ENCODE measurements around the gene CACHD1.
A peak's percentile ranks its signal among the peaks of the same experiment; 100 is the strongest.

CACHD1 gene

DNA sequence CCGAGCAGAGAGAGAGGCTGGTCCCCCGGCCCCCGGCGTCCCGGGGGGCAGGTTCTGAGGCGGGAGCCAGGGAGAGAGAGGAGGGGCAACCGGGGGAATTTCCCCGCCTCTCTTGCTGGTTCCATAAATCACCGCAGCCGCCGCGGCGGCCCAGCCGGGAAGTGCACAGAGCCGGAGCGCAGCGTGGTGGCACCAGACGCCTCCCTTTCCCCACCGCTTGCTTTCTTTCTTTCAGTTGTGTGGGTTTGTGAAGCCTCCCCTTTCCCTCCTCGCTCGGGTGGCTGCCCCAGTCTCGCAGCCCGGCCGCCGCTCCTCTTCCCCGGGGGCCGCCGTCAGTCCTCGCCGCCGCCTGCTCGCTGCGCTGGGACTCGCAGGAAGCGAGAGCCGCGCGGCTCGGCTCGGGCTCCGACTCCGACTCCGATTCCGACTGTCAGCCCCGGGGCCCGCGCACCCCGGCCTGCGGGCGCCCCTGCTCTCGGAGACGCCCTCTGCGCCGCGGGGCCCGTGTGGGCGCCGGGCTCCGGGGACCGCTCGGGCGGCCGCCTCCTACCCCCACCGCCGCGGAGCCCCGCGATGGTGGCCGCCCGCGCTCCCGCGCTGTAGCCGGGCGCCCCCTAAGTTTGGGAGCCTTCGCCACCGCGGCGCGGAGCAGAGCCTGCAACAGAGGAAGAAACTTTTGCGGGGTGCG lies at the start of gene CACHD1:
Gene CACHD1 (plus strand): TSS at position 153 of the 688 bp plus-strand sequence. CDS start 616 bp downstream, outside the sequence.
- H3K9me3 ChIP-seq (ENCODE audit: control insufficient read depth in 2 of 2, low read length in 2 of 2): no peaks in the 10 kb centered on the region
- peaks cover 27% of the 10 kb centered on the region in 2 donors for H3K27me3 ChIP-seq (ENCODE audit: control insufficient read depth in 2 of 2, insufficient read depth in 2 of 2, low read length in 2 of 2)
- no peaks in the 10 kb centered on the region for H3K36me3 ChIP-seq (ENCODE audit: control insufficient read depth in 2 of 2, insufficient read depth in 2 of 2, low read length in 2 of 2)
- H3K27ac ChIP-seq (ENCODE audit: low read depth in 2 of 2, low read length in 2 of 2): peak within 1 kb of the TSS in 1 of 2 donors; percentile 37
- H3K9ac ChIP-seq (ENCODE audit: low read depth in 1 of 2, low read length in 2 of 2): peak within 1 kb of the TSS; percentile 47 to 61
- H3K4me3 ChIP-seq (ENCODE audit: low read length in 2 of 2): peak within 1 kb of the TSS; percentile 64 to 74
- H3K4me1 ChIP-seq (ENCODE audit: control insufficient read depth in 2 of 2, insufficient read depth in 2 of 2, low read length in 2 of 2): peaks cover 8 to 16% of the 10 kb centered on the region in 2 donors

DNA sequence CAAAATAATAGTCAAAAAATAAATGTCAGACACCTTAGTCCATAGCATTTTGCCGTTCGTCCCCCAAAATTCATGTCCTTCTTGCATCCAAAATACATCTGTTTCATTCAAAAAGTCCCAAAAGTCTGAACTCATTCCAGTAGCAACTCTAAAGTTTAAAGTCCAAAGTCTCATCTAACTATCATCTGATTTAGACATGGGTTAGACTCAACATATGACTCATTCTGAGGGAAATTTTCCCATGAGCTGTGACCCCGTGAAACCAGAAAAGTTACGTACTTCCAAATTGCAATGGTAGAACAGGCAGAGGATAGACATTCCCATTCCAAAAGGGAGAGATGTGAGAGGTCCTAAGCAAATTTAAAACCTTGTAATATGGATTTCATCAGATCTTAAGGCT lies 48.6 kb upstream of the CACHD1 start:
- no peak overlapping the region for H3K4me3 ChIP-seq (ENCODE audit: low read length in 2 of 2)
- H3K9ac ChIP-seq (ENCODE audit: low read depth in 1 of 2, low read length in 2 of 2): no peak overlapping the region
- no peaks in the 10 kb centered on the region for H3K4me1 ChIP-seq (ENCODE audit: control insufficient read depth in 2 of 2, insufficient read depth in 2 of 2, low read length in 2 of 2)
- no peaks in the 10 kb centered on the region for H3K9me3 ChIP-seq (ENCODE audit: control insufficient read depth in 2 of 2, low read length in 2 of 2)
- H3K27me3 ChIP-seq (ENCODE audit: control insufficient read depth in 2 of 2, insufficient read depth in 2 of 2, low read length in 2 of 2): no peaks in the 10 kb centered on the region
- no peak overlapping the region for H3K27ac ChIP-seq (ENCODE audit: low read depth in 2 of 2, low read length in 2 of 2)
- no peaks in the 10 kb centered on the region for H3K36me3 ChIP-seq (ENCODE audit: control insufficient read depth in 2 of 2, insufficient read depth in 2 of 2, low read length in 2 of 2)

DNA sequence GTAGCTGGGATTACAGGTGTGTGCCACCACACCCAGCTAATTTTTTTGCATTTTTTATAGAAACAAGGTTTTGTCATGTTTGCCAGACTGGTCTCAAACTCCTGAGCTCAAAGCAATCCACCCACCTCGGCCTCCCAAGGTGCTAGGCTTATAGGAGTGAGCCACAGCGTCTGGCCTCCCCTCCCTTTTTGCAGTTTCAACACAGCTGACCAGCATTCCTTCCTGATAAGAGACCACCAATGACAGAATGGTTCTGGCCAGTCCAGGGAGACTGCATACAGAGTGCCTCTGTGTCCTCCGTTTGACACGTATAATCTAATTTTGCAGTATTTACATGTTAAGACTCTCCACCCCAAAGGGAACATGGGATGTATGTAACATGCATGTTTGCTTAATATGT lies 46.4 kb upstream of the CACHD1 start:
- Histone ChIP-seq H3K27ac (ENCODE audit: low read depth in 2 of 2, low read length in 2 of 2) (no peak overlapping the region), H3K36me3 (ENCODE audit: control insufficient read depth in 2 of 2, insufficient read depth in 2 of 2, low read length in 2 of 2) (no peaks in the 10 kb centered on the region), H3K9me3 (ENCODE audit: control insufficient read depth in 2 of 2, low read length in 2 of 2) (no peaks in the 10 kb centered on the region), H3K27me3 (ENCODE audit: control insufficient read depth in 2 of 2, insufficient read depth in 2 of 2, low read length in 2 of 2) (no peaks in the 10 kb centered on the region), H3K4me3 (ENCODE audit: low read length in 2 of 2) (no peak overlapping the region), H3K4me1 (ENCODE audit: control insufficient read depth in 2 of 2, insufficient read depth in 2 of 2, low read length in 2 of 2) (no peaks in the 10 kb centered on the region), H3K9ac (ENCODE audit: low read depth in 1 of 2, low read length in 2 of 2) (no peak overlapping the region)

DNA sequence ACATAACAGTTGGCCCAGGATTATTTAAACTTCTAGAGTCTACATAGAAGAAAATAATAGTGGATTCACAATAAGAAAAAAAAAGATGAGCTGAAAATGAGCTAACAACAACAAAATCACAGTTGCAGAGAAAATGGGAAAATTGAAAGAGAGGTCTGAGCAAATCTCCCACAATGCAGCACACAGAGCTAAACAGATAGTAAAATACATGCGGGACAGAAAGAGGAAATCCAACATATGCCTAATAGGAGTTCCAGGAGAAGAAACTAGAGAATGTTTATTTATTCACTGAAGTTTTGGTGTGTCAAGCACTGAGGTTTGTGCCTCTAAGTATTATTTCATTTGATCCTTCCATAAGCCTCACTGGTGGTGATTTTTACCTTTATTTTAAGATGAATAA lies 45.5 kb upstream of the CACHD1 start:
- Histone ChIP-seq H3K4me3 (ENCODE audit: low read length in 2 of 2) (no peak overlapping the region), H3K4me1 (ENCODE audit: control insufficient read depth in 2 of 2, insufficient read depth in 2 of 2, low read length in 2 of 2) (no peaks in the 10 kb centered on the region), H3K27ac (ENCODE audit: low read depth in 2 of 2, low read length in 2 of 2) (no peak overlapping the region), H3K36me3 (ENCODE audit: control insufficient read depth in 2 of 2, insufficient read depth in 2 of 2, low read length in 2 of 2) (no peaks in the 10 kb centered on the region), H3K9ac (ENCODE audit: low read depth in 1 of 2, low read length in 2 of 2) (no peak overlapping the region), H3K27me3 (ENCODE audit: control insufficient read depth in 2 of 2, insufficient read depth in 2 of 2, low read length in 2 of 2) (no peaks in the 10 kb centered on the region), H3K9me3 (ENCODE audit: control insufficient read depth in 2 of 2, low read length in 2 of 2) (no peaks in the 10 kb centered on the region)

DNA sequence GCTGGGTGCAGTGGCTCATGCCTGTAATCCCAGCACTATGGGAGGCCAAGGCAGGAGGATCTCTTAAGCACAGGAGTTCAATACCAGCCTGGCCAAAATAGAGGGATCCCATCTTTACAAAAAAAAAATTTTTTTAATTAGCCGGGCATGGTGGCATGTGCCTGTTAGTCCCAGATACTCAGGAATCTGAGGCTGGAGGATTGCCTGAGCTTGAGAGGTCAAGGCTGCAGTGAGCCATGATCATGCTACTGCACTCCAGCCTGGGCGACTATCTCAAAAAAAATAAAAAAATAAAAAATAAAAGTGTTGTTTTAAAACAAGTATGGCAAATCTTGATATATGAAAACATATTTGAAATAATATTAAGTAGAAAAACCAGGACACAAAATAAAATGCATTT lies 44.4 kb upstream of the CACHD1 start:
- Histone ChIP-seq H3K27ac (ENCODE audit: low read depth in 2 of 2, low read length in 2 of 2) (no peak overlapping the region), H3K9me3 (ENCODE audit: control insufficient read depth in 2 of 2, low read length in 2 of 2) (no peaks in the 10 kb centered on the region), H3K4me1 (ENCODE audit: control insufficient read depth in 2 of 2, insufficient read depth in 2 of 2, low read length in 2 of 2) (no peaks in the 10 kb centered on the region), H3K9ac (ENCODE audit: low read depth in 1 of 2, low read length in 2 of 2) (no peak overlapping the region), H3K36me3 (ENCODE audit: control insufficient read depth in 2 of 2, insufficient read depth in 2 of 2, low read length in 2 of 2) (no peaks in the 10 kb centered on the region), H3K4me3 (ENCODE audit: low read length in 2 of 2) (no peak overlapping the region), H3K27me3 (ENCODE audit: control insufficient read depth in 2 of 2, insufficient read depth in 2 of 2, low read length in 2 of 2) (no peaks in the 10 kb centered on the region)

DNA sequence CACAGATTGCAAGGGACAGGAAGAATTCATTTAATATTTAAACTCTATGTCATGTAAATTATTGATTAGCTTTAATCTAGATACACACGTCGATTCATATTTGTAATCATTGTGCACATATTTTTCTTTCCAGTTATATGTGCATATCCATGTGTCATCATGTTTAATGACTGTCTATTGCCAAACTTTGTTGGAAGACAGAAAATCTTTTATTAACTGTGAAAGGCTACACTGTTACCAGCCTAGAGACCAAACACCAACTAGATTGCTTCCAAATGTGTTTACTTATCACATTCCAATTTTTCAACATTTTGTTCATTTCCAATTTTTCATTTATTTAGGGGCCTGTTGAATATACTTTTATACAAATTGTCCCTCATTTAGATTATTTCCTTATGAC lies 43.2 kb upstream of the CACHD1 start:
- Histone ChIP-seq H3K27ac (ENCODE audit: low read depth in 2 of 2, low read length in 2 of 2) (no peak overlapping the region), H3K27me3 (ENCODE audit: control insufficient read depth in 2 of 2, insufficient read depth in 2 of 2, low read length in 2 of 2) (no peaks in the 10 kb centered on the region), H3K4me3 (ENCODE audit: low read length in 2 of 2) (no peak overlapping the region), H3K9ac (ENCODE audit: low read depth in 1 of 2, low read length in 2 of 2) (no peak overlapping the region), H3K4me1 (ENCODE audit: control insufficient read depth in 2 of 2, insufficient read depth in 2 of 2, low read length in 2 of 2) (no peaks in the 10 kb centered on the region), H3K9me3 (ENCODE audit: control insufficient read depth in 2 of 2, low read length in 2 of 2) (no peaks in the 10 kb centered on the region), H3K36me3 (ENCODE audit: control insufficient read depth in 2 of 2, insufficient read depth in 2 of 2, low read length in 2 of 2) (no peaks in the 10 kb centered on the region)

DNA sequence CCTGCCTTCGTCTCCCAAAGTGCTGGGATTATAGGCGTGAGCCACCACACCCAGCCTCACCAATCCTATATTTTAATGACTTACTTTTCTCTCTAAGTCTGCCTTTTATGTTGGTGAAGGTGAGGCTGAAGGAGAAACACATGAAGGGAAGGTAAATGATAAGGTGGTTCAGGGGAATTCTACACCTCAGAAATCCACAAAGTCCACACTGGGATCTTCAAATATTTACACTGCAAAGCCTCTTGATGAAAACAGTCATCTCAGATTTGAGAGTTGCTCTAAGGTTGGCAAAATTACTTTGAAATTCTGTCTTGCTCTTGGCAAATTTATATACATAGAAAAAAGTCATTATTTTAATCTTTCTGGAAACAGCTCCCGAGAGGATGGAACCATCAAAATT lies 42.0 kb upstream of the CACHD1 start:
- no peaks in the 10 kb centered on the region for H3K4me1 ChIP-seq (ENCODE audit: control insufficient read depth in 2 of 2, insufficient read depth in 2 of 2, low read length in 2 of 2)
- no peak overlapping the region for H3K4me3 ChIP-seq (ENCODE audit: low read length in 2 of 2)
- no peaks in the 10 kb centered on the region for H3K36me3 ChIP-seq (ENCODE audit: control insufficient read depth in 2 of 2, insufficient read depth in 2 of 2, low read length in 2 of 2)
- H3K27me3 ChIP-seq (ENCODE audit: control insufficient read depth in 2 of 2, insufficient read depth in 2 of 2, low read length in 2 of 2): no peaks in the 10 kb centered on the region
- no peaks in the 10 kb centered on the region for H3K9me3 ChIP-seq (ENCODE audit: control insufficient read depth in 2 of 2, low read length in 2 of 2)
- H3K9ac ChIP-seq (ENCODE audit: low read depth in 1 of 2, low read length in 2 of 2): no peak overlapping the region
- H3K27ac ChIP-seq (ENCODE audit: low read depth in 2 of 2, low read length in 2 of 2): no peak overlapping the region

DNA sequence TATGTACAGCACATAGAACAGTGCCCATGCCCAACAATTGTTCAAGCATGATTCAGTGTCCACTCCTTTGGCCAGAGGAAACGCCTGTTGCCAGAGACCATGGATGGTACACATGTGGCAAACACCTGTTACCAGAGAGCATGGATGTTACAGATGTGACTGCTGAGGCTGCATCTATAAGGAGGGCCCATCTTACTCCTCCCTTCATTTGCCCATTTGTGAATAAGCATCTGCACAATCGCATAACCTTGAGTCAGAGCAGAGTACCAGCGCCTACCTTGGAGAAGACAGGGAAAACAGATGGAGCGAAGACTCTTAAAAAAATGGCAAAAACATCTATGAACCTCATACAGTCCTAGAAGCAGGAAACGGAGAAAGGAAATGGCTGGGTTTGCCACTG lies 36.6 kb upstream of the CACHD1 start:
- H3K9me3 ChIP-seq (ENCODE audit: control insufficient read depth in 2 of 2, low read length in 2 of 2): no peaks in the 10 kb centered on the region
- H3K4me1 ChIP-seq (ENCODE audit: control insufficient read depth in 2 of 2, insufficient read depth in 2 of 2, low read length in 2 of 2): no peaks in the 10 kb centered on the region
- no peak overlapping the region for H3K27ac ChIP-seq (ENCODE audit: low read depth in 2 of 2, low read length in 2 of 2)
- no peak overlapping the region for H3K9ac ChIP-seq (ENCODE audit: low read depth in 1 of 2, low read length in 2 of 2)
- H3K4me3 ChIP-seq (ENCODE audit: low read length in 2 of 2): no peak overlapping the region
- no peaks in the 10 kb centered on the region for H3K27me3 ChIP-seq (ENCODE audit: control insufficient read depth in 2 of 2, insufficient read depth in 2 of 2, low read length in 2 of 2)
- H3K36me3 ChIP-seq (ENCODE audit: control insufficient read depth in 2 of 2, insufficient read depth in 2 of 2, low read length in 2 of 2): no peaks in the 10 kb centered on the region

DNA sequence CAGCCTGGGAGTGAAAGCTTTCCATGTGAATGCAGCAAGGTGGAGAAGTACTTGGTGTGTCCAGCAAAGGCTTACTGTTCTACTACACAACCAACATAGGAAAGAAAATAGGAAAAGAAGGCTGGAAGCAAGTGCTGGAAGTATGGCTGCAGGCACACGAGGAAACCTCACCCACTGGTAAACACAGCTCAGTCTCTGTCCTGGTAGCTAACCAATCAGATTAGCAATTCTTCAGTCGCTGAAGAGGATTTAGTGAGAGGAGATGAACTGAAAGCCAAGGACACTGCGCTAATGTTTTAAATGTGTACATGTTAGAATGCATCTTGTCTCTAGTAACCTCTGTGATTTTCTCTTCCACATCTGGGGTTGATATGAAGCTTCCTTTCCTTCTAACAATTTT lies 36.2 kb upstream of the CACHD1 start:
- no peaks in the 10 kb centered on the region for H3K4me1 ChIP-seq (ENCODE audit: control insufficient read depth in 2 of 2, insufficient read depth in 2 of 2, low read length in 2 of 2)
- H3K4me3 ChIP-seq (ENCODE audit: low read length in 2 of 2): no peak overlapping the region
- no peaks in the 10 kb centered on the region for H3K27me3 ChIP-seq (ENCODE audit: control insufficient read depth in 2 of 2, insufficient read depth in 2 of 2, low read length in 2 of 2)
- H3K27ac ChIP-seq (ENCODE audit: low read depth in 2 of 2, low read length in 2 of 2): no peak overlapping the region
- no peak overlapping the region for H3K9ac ChIP-seq (ENCODE audit: low read depth in 1 of 2, low read length in 2 of 2)
- H3K9me3 ChIP-seq (ENCODE audit: control insufficient read depth in 2 of 2, low read length in 2 of 2): no peaks in the 10 kb centered on the region
- no peaks in the 10 kb centered on the region for H3K36me3 ChIP-seq (ENCODE audit: control insufficient read depth in 2 of 2, insufficient read depth in 2 of 2, low read length in 2 of 2)

DNA sequence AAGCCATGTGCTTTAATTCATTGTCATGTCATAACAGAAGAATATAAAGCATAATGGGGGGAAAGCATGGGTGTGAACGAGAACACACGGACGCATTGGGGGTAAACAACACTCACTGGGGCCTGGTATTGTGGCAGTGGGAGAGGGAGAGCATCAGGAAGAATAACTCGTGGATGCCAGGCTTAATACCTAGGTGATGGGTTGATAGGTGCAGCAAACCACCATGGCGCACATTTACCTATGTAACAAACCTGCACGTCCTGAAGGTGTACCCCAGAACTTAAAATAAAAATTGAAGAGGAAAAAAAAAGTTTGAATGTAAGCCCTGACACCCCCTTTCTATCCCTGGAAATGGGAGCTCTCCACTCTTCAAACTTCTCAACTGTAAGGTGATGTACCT lies 34.9 kb upstream of the CACHD1 start:
- H3K9ac ChIP-seq (ENCODE audit: low read depth in 1 of 2, low read length in 2 of 2): no peak overlapping the region
- no peak overlapping the region for H3K4me3 ChIP-seq (ENCODE audit: low read length in 2 of 2)
- no peaks in the 10 kb centered on the region for H3K36me3 ChIP-seq (ENCODE audit: control insufficient read depth in 2 of 2, insufficient read depth in 2 of 2, low read length in 2 of 2)
- no peak overlapping the region for H3K27ac ChIP-seq (ENCODE audit: low read depth in 2 of 2, low read length in 2 of 2)
- H3K27me3 ChIP-seq (ENCODE audit: control insufficient read depth in 2 of 2, insufficient read depth in 2 of 2, low read length in 2 of 2): no peaks in the 10 kb centered on the region
- H3K9me3 ChIP-seq (ENCODE audit: control insufficient read depth in 2 of 2, low read length in 2 of 2): no peaks in the 10 kb centered on the region
- no peaks in the 10 kb centered on the region for H3K4me1 ChIP-seq (ENCODE audit: control insufficient read depth in 2 of 2, insufficient read depth in 2 of 2, low read length in 2 of 2)

DNA sequence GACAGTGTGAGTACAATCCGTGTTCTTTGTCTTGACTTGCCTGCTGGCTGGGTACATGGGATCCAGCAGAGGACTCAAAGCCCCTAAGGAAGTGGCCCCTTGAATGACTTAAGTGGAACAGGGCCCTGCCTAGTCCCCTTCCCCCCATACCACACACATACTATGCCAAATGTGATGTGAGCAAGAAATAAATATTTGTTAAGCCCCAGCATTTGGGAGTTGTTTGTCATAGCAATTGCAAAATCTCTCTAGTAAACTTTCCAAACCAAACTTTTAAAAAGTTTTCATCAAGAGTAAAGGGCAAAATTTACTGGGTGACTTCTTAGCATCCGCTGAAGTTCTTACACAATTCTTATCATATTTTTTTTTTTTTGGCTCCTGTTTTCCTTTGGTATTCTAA lies 32.5 kb upstream of the CACHD1 start:
- no peak overlapping the region for H3K9ac ChIP-seq (ENCODE audit: low read depth in 1 of 2, low read length in 2 of 2)
- H3K36me3 ChIP-seq (ENCODE audit: control insufficient read depth in 2 of 2, insufficient read depth in 2 of 2, low read length in 2 of 2): no peaks in the 10 kb centered on the region
- no peaks in the 10 kb centered on the region for H3K27me3 ChIP-seq (ENCODE audit: control insufficient read depth in 2 of 2, insufficient read depth in 2 of 2, low read length in 2 of 2)
- no peaks in the 10 kb centered on the region for H3K9me3 ChIP-seq (ENCODE audit: control insufficient read depth in 2 of 2, low read length in 2 of 2)
- H3K4me1 ChIP-seq (ENCODE audit: control insufficient read depth in 2 of 2, insufficient read depth in 2 of 2, low read length in 2 of 2): no peaks in the 10 kb centered on the region
- no peak overlapping the region for H3K27ac ChIP-seq (ENCODE audit: low read depth in 2 of 2, low read length in 2 of 2)
- H3K4me3 ChIP-seq (ENCODE audit: low read length in 2 of 2): no peak overlapping the region
